GM21825 (cell line): ENCODE data around the gene COL1A2.

Experiments used
- ATAC-seq: cut with Tn5 transposase; IDR thresholded peaks from one replicate; pipeline ENCODE4 v1.9.1; 2021; ENCODE audit warnings: mild to moderate bottlenecking, moderate library complexity; ENCODE audit not compliant: unreplicated experiment

Gene COL1A2

GRCh38 chr7:94394437-94395140 is at the start of gene COL1A2:
TSS of gene COL1A2 (plus strand) at chr7:94394895. CDS start at chr7:94395032, 137 bp downstream.
- ATAC-seq, result no peak

- no peak for ATAC-seq
Observed at GRCh38 chr7:94345907-94346306, 48.8 kb upstream of the COL1A2 start.

- no peak for ATAC-seq
Observed at GRCh38 chr7:94348142-94348541, 46.6 kb upstream of the COL1A2 start.

- no peak for ATAC-seq
Observed at GRCh38 chr7:94350734-94351133, 44.0 kb upstream of the COL1A2 start.

DNA sequence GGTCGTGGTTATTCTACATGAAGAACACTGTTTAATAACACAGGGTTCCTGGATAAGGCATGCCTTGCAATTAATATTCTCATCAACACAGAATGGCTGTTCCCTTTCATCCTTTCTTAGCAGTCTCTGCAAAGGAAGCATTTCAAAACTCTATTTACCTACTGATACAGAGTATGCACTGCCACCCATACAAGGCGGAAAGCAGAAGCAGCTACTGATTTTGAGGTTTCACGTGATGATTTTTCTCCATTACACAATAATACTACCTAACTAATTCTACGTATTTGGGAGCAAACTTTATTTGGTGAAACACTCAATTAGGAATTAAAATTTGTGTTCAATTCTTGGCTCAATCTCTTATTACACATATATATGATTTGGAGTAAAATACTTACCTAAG is 43.0 kb upstream of the COL1A2 start:
- no peak for ATAC-seq

- ATAC-seq, result no peak
Observed at GRCh38 chr7:94352887-94353286, 41.8 kb upstream of the COL1A2 start.

GRCh38 chr7:94354953-94355352 is 39.7 kb upstream of the COL1A2 start:
- no peak for ATAC-seq

GRCh38 chr7:94355454-94355853 is 39.2 kb upstream of the COL1A2 start:
- ATAC-seq, result no peak

DNA sequence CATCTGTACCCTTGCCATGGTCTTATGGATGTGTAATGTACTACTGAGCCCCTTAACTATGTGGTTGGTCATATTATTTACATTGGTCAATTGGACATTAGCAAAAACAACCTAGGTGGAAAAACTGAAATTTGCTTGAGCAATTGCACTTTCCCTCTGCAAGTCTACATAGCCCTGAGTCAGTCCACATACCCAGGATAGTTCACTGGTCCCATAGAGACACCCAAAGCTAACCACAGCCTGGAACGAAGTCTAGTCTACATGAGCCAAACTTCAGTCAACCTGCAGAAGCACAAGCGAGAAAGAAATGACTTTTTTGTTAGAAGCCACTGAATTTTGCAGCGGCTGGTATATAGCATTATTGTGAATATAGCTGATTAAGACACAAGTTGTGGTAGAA is 37.6 kb upstream of the COL1A2 start:
- ATAC-seq, result no peak

DNA sequence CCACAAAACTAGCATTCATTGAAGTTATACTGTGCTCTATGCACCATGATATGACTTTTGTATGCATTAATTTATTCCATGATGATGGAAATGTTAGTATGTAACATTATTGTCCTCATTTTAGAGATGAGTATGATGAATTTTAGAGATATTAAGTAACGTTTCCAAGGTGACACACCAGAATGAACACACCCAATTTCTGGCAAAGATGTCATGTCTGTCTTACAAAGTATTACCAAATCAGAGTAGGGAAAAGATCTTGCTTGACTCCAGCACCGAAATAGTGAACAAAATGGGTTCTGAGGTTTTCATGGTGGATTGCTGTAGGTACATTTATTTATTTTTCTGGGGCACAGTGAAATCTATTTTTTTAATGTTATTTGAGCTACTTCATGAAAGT is 33.8 kb upstream of the COL1A2 start:
- ATAC-seq, result no peak

DNA sequence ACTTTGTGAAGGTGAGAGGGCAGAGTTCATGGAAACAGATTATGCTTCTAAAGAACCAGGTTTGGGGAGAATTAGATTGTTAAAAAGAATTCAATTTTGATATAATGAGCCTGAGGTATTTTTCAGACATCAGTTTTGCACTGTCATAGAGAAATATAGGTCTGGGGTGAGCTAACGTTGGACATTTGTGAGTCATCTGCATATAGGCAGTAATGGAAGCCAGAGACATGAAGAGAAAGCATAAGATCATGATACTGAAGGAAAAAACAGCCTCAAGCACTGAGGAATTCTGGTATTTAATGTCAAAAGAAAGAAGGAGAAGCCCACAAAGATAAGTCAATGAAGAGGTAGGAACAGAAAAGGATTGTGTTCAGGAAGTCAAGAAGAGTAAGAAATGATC is 32.4 kb upstream of the COL1A2 start:
- ATAC-seq, result no peak

DNA sequence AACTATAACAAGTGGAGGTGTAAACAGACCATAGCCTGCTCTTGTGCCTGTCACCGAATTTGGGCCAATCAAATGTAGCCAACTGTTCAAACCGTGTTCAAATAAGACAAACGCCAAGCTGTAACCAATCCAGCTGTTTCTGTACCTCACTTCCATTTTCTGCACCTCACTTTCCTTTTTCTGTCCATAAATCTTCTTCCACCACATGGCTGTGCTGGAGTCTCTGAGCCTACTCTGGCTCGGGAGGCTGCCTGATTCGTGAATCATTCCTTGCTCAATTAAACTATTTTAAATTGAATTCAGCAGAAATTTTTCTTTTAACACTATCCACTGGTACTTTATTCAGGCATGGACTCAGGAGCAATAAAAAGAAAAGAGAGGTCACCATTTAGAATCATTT is 29.9 kb upstream of the COL1A2 start:
- no peak for ATAC-seq

GRCh38 chr7:94366163-94366562 is 28.5 kb upstream of the COL1A2 start:
- no peak for ATAC-seq

DNA sequence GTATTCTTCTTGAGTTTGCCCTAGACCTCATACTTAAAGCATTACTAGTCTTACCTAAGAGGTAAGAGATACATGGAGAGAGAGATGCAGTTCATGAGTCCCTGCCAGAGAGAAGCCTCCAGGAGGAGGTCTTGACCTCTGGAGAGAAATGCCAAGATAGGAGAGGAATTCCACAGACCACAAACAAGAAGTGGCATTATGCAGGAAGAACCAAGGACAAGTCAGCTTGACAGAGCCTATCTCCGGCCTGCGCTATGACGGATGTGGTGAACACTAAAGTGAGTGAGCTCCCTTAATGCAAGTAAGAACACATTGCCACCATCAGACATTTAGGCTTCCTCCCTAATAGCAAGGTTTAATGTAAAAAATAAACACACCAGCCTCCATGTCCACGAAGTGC is 27.9 kb upstream of the COL1A2 start:
- no peak for ATAC-seq

DNA sequence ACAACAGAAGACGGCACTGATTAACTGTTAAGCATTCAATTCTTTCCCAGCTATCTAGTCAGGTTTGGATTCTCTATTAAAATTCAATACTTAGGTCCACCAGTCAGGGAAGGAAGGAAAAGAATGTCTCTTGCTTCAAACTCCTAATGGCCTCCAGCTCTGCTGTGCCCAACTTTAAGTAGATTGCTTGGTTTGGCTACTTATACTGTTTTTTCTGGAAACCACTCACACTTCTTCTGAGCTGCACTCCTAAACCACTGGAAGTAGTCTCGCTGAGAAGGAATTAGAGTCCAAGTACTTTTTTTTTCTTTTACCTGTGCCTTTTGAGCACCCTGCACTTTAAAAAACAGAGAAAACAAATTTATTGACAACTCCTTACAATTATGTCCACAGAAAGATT is 26.7 kb upstream of the COL1A2 start:
- ATAC-seq, result no peak

DNA sequence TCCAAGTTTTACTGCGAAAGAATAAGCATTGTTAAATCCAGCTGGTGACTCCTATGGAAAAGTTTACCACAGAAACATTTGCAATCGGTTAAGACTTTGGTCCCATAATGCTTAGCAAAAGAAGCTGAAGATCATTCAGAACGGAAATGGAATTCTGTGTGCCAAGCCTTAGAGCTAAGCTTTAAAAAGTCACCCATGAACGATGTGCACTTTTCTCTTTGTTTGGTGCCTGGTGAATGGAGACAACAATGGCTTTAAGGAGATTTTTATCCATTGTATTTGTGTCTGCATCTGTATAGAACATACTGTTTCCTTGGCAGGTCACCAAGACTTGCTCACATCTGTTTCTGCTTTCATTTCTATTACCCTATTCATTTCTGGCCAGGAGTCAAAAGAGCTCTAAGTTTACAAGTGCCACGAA is 26.3 kb upstream of the COL1A2 start:
- ATAC-seq, result no peak

DNA sequence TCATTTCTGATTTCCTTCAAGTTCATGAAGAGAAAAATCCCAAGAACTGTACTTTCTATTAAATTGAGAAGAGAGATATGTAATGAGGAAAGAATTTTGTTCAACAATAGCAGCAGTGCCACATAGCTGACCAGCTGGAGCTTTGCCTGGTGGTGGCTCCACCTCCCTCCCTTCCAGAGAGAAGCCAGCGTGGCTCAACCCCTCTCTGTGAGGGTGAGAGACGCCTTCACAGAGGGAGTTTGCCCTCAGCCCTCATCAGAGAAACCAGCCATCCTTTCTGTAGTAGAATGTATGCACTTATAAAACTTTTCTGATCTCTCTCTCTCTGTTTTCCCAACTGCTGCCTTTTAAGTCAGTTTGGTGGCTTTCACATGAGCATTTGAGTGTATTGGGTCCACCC is 20.5 kb upstream of the COL1A2 start:
- no peak for ATAC-seq

DNA sequence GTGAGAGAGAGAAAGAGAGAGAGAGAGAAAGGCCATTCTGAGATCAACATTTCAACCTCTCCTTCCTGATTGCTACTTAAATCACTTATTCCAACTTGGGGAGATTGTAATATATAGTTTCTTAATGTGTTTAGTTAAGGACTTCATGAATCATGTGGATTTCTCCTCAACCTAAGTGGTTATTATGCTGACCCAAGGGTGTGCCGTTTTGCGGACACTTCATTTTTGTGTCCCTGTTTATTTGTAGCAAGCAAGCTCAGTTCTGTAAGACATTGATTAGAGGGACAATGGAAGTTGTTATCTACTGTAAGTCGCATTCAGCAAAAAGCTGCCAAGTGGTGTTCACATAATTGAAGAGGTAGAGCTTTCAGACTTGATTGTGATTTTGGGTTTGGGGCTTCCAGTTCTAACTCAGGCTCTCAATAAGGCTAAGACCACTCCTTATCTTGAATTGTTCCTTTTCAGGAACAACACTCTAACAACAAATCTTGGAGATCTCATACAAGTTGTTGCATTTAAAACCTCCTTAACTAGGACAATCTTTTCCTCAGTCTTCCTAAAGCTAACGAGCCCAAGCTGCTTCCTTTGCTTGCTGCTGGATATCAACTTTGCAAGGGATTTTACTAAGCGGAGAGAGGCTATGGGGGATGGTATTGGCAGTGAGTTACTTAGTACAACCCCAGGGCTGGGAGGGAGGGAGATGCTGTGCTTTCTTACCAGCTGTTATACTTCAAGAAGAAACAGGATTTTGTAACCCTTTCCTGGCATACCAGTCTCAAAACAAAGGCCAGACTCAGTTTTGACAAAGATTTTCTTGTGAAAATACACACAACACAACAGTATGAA is 19.8 kb upstream of the COL1A2 start:
- no peak for ATAC-seq

- no peak for ATAC-seq
Observed at GRCh38 chr7:94375691-94376090, 19.0 kb upstream of the COL1A2 start.

GRCh38 chr7:94376281-94376680 is 18.4 kb upstream of the COL1A2 start:
- ATAC-seq, result no peak

DNA sequence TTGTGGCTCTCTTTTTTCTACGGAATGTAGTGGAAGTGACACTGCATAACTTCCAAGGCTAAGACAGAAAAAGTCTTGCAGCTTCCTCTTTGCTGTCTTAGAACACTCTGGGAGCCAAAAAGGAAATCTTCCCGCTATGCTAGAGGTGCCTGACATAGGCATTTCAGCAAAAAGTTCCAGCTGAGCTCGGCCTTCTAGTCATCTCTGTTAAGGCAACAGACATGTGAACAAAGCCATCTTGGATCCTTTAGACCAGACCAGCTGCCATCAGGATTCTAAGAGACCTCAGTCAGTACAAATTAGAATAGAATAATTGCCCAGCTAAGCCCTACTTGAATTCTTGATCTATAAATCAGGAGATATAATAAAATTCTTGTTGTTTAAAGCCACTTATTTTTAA is 16.3 kb upstream of the COL1A2 start:
- ATAC-seq, result no peak

GRCh38 chr7:94380264-94380663 is 14.4 kb upstream of the COL1A2 start:
- ATAC-seq, result no peak
